ENCODE measurements around the gene NUP188. TPM values are rescaled to one million over a fixed set of nuclear protein-coding genes. Genes with fewer than 3 reads are reported as not detected.

NUP188 gene
- total and polyA plus RNA-seq, 10 donors: 11.0 to 72.5 (median 49.7) TPM

- no peak for TF ChIP-seq POLR2AphosphoS5 (IDR thresholded peaks at IDR 0.05)
- TF ChIP-seq, protein P1, sequence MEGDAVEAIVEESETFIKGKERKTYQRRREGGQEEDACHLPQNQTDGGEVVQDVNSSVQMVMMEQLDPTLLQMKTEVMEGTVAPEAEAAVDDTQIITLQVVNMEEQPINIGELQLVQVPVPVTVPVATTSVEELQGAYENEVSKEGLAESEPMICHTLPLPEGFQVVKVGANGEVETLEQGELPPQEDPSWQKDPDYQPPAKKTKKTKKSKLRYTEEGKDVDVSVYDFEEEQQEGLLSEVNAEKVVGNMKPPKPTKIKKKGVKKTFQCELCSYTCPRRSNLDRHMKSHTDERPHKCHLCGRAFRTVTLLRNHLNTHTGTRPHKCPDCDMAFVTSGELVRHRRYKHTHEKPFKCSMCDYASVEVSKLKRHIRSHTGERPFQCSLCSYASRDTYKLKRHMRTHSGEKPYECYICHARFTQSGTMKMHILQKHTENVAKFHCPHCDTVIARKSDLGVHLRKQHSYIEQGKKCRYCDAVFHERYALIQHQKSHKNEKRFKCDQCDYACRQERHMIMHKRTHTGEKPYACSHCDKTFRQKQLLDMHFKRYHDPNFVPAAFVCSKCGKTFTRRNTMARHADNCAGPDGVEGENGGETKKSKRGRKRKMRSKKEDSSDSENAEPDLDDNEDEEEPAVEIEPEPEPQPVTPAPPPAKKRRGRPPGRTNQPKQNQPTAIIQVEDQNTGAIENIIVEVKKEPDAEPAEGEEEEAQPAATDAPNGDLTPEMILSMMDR (IDR thresholded peaks at IDR 0.05 in 8 of 11, conservative IDR thresholded peaks at IDR 0.05 in 3 of 11): no peak
- no peak for TF ChIP-seq POLR2A (IDR thresholded peaks at IDR 0.05)
- intact Hi-C loops (cut with DNase I; ENCODE audit: low total_unique reads): no loop called here
- no peak overlapping the region for H3K4me3 ChIP-seq
- H3K27me3 ChIP-seq (replicated peaks in 1 of 7): no peaks in the 10 kb centered on the region
- no peaks in the 10 kb centered on the region for H3K4me1 ChIP-seq
- H3K36me3 ChIP-seq: peaks cover 0 to 100% (median 97%) of the 10 kb centered on the region in 6 donors
- 83 to 93% (median 92%) methylated on average over 4 of the region's 4 CpGs for whole genome bisulfite sequencing, 5 donors
- H3K9me3 ChIP-seq: no peaks in the 10 kb centered on the region
- no peak for DNase-seq
- no peak overlapping the region for H3K27ac ChIP-seq
Observed at GRCh38 chr9:128972956-128973355, 25.5 kb downstream of the NUP188 start.

- no peaks in the 10 kb centered on the region for H3K4me1 ChIP-seq
- WGBS, 5 donors: 84 to 98% (median 92%) methylated on average over 3 of the region's 3 CpGs
- DNase-seq: no peak
Observed at GRCh38 chr9:128979111-128979510, 31.6 kb downstream of the NUP188 start.

DNA sequence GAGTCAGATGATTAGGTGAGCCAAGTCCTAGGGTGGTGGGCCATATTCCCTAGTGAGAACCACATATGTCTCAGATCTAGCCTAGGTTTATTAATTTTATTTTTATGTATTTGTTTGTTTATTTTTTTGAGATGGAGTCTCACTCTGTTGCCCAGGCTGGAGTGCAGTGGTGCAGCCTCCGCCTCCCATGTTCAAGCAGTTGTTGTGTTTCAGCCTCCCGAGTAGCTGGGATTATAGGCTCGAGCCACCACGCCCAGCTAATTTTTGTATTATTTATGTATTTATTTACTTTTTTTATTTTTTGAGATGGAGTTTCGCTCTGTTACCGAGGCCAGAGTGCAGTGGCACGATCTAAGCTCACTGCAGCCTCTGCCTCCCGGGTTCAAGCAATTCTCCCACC is 36.0 kb downstream of the NUP188 start:
- WGBS, 5 donors: 95 to 99% (median 97%) methylated on average over 8 of the region's 8 CpGs
- no peak overlapping the region for H3K4me3 ChIP-seq
- TF ChIP-seq, protein P1 (IDR thresholded peaks at IDR 0.05 in 8 of 11, conservative IDR thresholded peaks at IDR 0.05 in 3 of 11): no peak
- TF ChIP-seq POLR2A (IDR thresholded peaks at IDR 0.05) (no peak), POLR2AphosphoS5 (IDR thresholded peaks at IDR 0.05) (no peak)
- H3K4me1 ChIP-seq: no peaks in the 10 kb centered on the region
- peaks cover 25 to 100% (median 96%) of the 10 kb centered on the region in 6 donors for H3K36me3 ChIP-seq
- intact Hi-C loops (cut with DNase I; ENCODE audit: low total_unique reads): no loop called here
- DNase-seq: no peak
- H3K9me3 ChIP-seq: no peaks in the 10 kb centered on the region
- H3K27me3 ChIP-seq (replicated peaks in 1 of 7): no peaks in the 10 kb centered on the region
- no peak overlapping the region for H3K27ac ChIP-seq

More at GRCh38 chr9:128979111-128979510, 31.6 kb downstream of the NUP188 start:
- Histone ChIP-seq H3K27me3 (replicated peaks in 1 of 7) (no peaks in the 10 kb centered on the region), H3K36me3 (peaks cover 13 to 100% (median 94%) of the 10 kb centered on the region in 6 donors), H3K27ac (no peak overlapping the region), H3K9me3 (no peaks in the 10 kb centered on the region), H3K4me3 (no peak overlapping the region)
- TF ChIP-seq POLR2AphosphoS5 (IDR thresholded peaks at IDR 0.05): no peak
- no peak for TF ChIP-seq POLR2A (IDR thresholded peaks at IDR 0.05)
- TF ChIP-seq, protein P1 (IDR thresholded peaks at IDR 0.05 in 8 of 11, conservative IDR thresholded peaks at IDR 0.05 in 3 of 11): no peak
- intact Hi-C loops (cut with DNase I; ENCODE audit: low total_unique reads): no loop called here

DNA sequence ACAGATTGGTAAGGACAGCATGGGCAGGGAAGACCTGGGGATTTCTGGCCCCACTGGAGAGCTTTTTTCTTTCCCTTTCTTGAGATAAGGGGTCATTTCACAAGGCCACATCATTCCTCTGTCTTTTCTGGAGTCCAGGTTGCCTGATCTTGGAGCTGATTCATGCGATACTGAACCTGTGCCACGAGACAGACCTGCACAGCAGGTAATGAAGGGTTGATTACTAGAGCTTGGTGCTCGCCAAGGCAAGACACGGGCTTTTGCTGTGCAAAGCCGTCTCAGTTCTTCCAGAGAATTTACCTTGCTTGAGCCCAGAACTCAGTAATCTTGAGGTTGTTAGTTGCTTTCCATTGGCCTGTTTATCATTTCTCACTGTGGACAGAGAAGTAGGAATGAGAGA is 39.2 kb downstream of the NUP188 start:
- intact Hi-C loops (cut with DNase I; ENCODE audit: low total_unique reads): no loop called here
- H3K9me3 ChIP-seq: no peaks in the 10 kb centered on the region
- WGBS, 5 donors: 92 to 98% (median 97%) methylated on average over 5 of the region's 5 CpGs

More for the DNA sequence above, 39.2 kb downstream of the NUP188 start:
- no peak for DNase-seq
- H3K27me3 ChIP-seq (replicated peaks in 1 of 7): no peaks in the 10 kb centered on the region
- H3K27ac ChIP-seq: no peak overlapping the region
- no peaks in the 10 kb centered on the region for H3K4me1 ChIP-seq
- H3K36me3 ChIP-seq: peaks cover 15 to 100% (median 97%) of the 10 kb centered on the region in 6 donors
- H3K4me3 ChIP-seq: no peak overlapping the region
- TF ChIP-seq, protein P1 (IDR thresholded peaks at IDR 0.05 in 8 of 11, conservative IDR thresholded peaks at IDR 0.05 in 3 of 11): no peak
- no peak for TF ChIP-seq POLR2A (IDR thresholded peaks at IDR 0.05)
